Measurements from ENCODE around the gene TSHZ1.

The TSHZ1 gene

GRCh38 chr18:75209951-75210258 lies 692 bp upstream of the TSHZ1 start:
- no peak for TF ChIP-seq EZH2phosphoT487 (IDR thresholded peaks at IDR 0.05; ENCODE audit: borderline replicate concordance)
- TF ChIP-seq, protein P1, sequence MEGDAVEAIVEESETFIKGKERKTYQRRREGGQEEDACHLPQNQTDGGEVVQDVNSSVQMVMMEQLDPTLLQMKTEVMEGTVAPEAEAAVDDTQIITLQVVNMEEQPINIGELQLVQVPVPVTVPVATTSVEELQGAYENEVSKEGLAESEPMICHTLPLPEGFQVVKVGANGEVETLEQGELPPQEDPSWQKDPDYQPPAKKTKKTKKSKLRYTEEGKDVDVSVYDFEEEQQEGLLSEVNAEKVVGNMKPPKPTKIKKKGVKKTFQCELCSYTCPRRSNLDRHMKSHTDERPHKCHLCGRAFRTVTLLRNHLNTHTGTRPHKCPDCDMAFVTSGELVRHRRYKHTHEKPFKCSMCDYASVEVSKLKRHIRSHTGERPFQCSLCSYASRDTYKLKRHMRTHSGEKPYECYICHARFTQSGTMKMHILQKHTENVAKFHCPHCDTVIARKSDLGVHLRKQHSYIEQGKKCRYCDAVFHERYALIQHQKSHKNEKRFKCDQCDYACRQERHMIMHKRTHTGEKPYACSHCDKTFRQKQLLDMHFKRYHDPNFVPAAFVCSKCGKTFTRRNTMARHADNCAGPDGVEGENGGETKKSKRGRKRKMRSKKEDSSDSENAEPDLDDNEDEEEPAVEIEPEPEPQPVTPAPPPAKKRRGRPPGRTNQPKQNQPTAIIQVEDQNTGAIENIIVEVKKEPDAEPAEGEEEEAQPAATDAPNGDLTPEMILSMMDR (conservative IDR thresholded peaks at IDR 0.05; ENCODE audit: low read length) = no peak
- Histone ChIP-seq H3K9ac (ENCODE audit: low read depth, low read length, poor library complexity, severe bottlenecking) (peak overlapping the region; percentile 80), H3K36me3 (ENCODE audit: insufficient read depth, low read length) (no peaks in the 10 kb centered on the region)

GRCh38 chr18:75211002-75211621 lies 515 bp downstream of the TSHZ1 start:
- peaks cover 4% of the 10 kb centered on the region; the same call in 1 of the 2 replicates for H3F3A ChIP-seq (ENCODE audit: low read depth)
- H3K36me3 ChIP-seq (ENCODE audit: insufficient read depth, low read length) = no peaks in the 10 kb centered on the region
- peaks cover 77% of the 10 kb centered on the region for H3K79me2 ChIP-seq (ENCODE audit: insufficient read depth, low read length)
- peak overlapping the region; percentile 85 for H2AFZ ChIP-seq (ENCODE audit: low read length)
- H3K27me3 ChIP-seq (ENCODE audit: insufficient read depth, low read length, poor library complexity, severe bottlenecking) = no peaks in the 10 kb centered on the region
- H3K9me2 ChIP-seq (replicated peaks; ENCODE audit: low read depth, low read length) = no peaks in the 10 kb centered on the region
- H4K20me1 ChIP-seq (ENCODE audit: insufficient read depth, low read length, poor library complexity, severe bottlenecking) = peaks cover 53% of the 10 kb centered on the region
- H3K4me3 ChIP-seq (ENCODE audit: low read length, poor library complexity, severe bottlenecking) = peak overlapping the region; percentile 91
- peak overlapping the region; percentile 98 for H3K4me2 ChIP-seq (ENCODE audit: low read depth, low read length, poor library complexity, severe bottlenecking)
- TF ChIP-seq, protein P1 (conservative IDR thresholded peaks at IDR 0.05; ENCODE audit: low read length) = no peak
- H3K9ac ChIP-seq (ENCODE audit: low read depth, low read length, poor library complexity, severe bottlenecking) = peak overlapping the region; percentile 80
- H3K4me1 ChIP-seq (ENCODE audit: insufficient read depth, low read length, poor library complexity, severe bottlenecking) = peaks cover 57% of the 10 kb centered on the region
- H3K9me3 ChIP-seq (ENCODE audit: insufficient read depth, low read depth, low read length) = no peaks in the 10 kb centered on the region

More at GRCh38 chr18:75209951-75210258, 692 bp upstream of the TSHZ1 start:
- H3F3A ChIP-seq (ENCODE audit: low read depth) = peaks cover 4% of the 10 kb centered on the region; the same call in 1 of the 2 replicates
- H3K79me2 ChIP-seq (ENCODE audit: insufficient read depth, low read length) = peaks cover 77% of the 10 kb centered on the region
- peak overlapping the region; percentile 91 for H3K4me3 ChIP-seq (ENCODE audit: low read length, poor library complexity, severe bottlenecking)
- H3K4me1 ChIP-seq (ENCODE audit: insufficient read depth, low read length, poor library complexity, severe bottlenecking) = peaks cover 55% of the 10 kb centered on the region
- peak overlapping the region; percentile 75 for H2AFZ ChIP-seq (ENCODE audit: low read length)
- H4K20me1 ChIP-seq (ENCODE audit: insufficient read depth, low read length, poor library complexity, severe bottlenecking) = peaks cover 65% of the 10 kb centered on the region
- H3K9me3 ChIP-seq (ENCODE audit: insufficient read depth, low read depth, low read length) = no peaks in the 10 kb centered on the region
- no peaks in the 10 kb centered on the region for H3K27me3 ChIP-seq (ENCODE audit: insufficient read depth, low read length, poor library complexity, severe bottlenecking)
- H3K9me2 ChIP-seq (replicated peaks; ENCODE audit: low read depth, low read length) = no peaks in the 10 kb centered on the region
- peak overlapping the region; percentile 98 for H3K4me2 ChIP-seq (ENCODE audit: low read depth, low read length, poor library complexity, severe bottlenecking)

GRCh38 chr18:75211626-75211952 lies 992 bp downstream of the TSHZ1 start:
- H3K27me3 ChIP-seq (ENCODE audit: insufficient read depth, low read length, poor library complexity, severe bottlenecking) = no peaks in the 10 kb centered on the region
- TF ChIP-seq, protein P1 (conservative IDR thresholded peaks at IDR 0.05; ENCODE audit: low read length) = no peak
- TF ChIP-seq EZH2phosphoT487 (IDR thresholded peaks at IDR 0.05; ENCODE audit: borderline replicate concordance) = no peak
- H3K9me2 ChIP-seq (replicated peaks; ENCODE audit: low read depth, low read length) = no peaks in the 10 kb centered on the region
- no peak overlapping the region for H2AFZ ChIP-seq (ENCODE audit: low read length)
- peak overlapping the region; percentile 86 for H3K4me2 ChIP-seq (ENCODE audit: low read depth, low read length, poor library complexity, severe bottlenecking)
- H4K20me1 ChIP-seq (ENCODE audit: insufficient read depth, low read length, poor library complexity, severe bottlenecking) = peaks cover 48% of the 10 kb centered on the region
- peaks cover 57% of the 10 kb centered on the region for H3K4me1 ChIP-seq (ENCODE audit: insufficient read depth, low read length, poor library complexity, severe bottlenecking)
- peak overlapping the region; percentile 73 for H3K4me3 ChIP-seq (ENCODE audit: low read length, poor library complexity, severe bottlenecking)
- H3K36me3 ChIP-seq (ENCODE audit: insufficient read depth, low read length) = no peaks in the 10 kb centered on the region
- H3K79me2 ChIP-seq (ENCODE audit: insufficient read depth, low read length) = peaks cover 77% of the 10 kb centered on the region
- peaks cover 4% of the 10 kb centered on the region; the same call in 1 of the 2 replicates for H3F3A ChIP-seq (ENCODE audit: low read depth)
- H3K9me3 ChIP-seq (ENCODE audit: insufficient read depth, low read depth, low read length) = no peaks in the 10 kb centered on the region
- H3K9ac ChIP-seq (ENCODE audit: low read depth, low read length, poor library complexity, severe bottlenecking) = peak overlapping the region; percentile 59
